NCI-H187 (cell line): Measurements from ENCODE around the gene PPP1R16B.
"Not testable (repeated sequence)": the region's sequence is repeated elsewhere in the genome, so short reads cannot be mapped to it uniquely, and the experiment has no call there.

Source experiments
- DNase-seq, 2 experiments: peaks; one replicate each; lab custom pipeline; 2025; lab: John Stamatoyannopoulos, UW

Gene PPP1R16B

GRCh38 chr20:38791940-38792339 lies 13.6 kb upstream of the PPP1R16B start:
- DNase-seq: no peak

- not testable (repeated sequence) for DNase-seq
Measured at GRCh38 chr20:38794057-38794456, 11.4 kb upstream of the PPP1R16B start.

GRCh38 chr20:38798266-38798665 lies 7.2 kb upstream of the PPP1R16B start:
- no peak for DNase-seq

- DNase-seq: no peak
Measured at GRCh38 chr20:38799203-38799602, 6.3 kb upstream of the PPP1R16B start.

GRCh38 chr20:38800882-38801281 lies 4.6 kb upstream of the PPP1R16B start:
- no peak for DNase-seq

GRCh38 chr20:38804221-38804620 lies 1.3 kb upstream of the PPP1R16B start:
- no peak for DNase-seq

- no peak for DNase-seq
Measured at GRCh38 chr20:38804682-38805501, 605 bp upstream of the PPP1R16B start.

- DNase-seq: no peak
Measured at GRCh38 chr20:38805958-38806854, 709 bp downstream of the PPP1R16B start.

- DNase-seq: peak in 1 of 2 experiments; percentile 60
Measured at GRCh38 chr20:38806855-38807655, 1.6 kb downstream of the PPP1R16B start.

GRCh38 chr20:38809942-38810341 lies 4.4 kb downstream of the PPP1R16B start:
- no peak for DNase-seq

GRCh38 chr20:38810926-38811630 lies 5.6 kb downstream of the PPP1R16B start:
- no peak for DNase-seq

- no peak for DNase-seq
Measured at GRCh38 chr20:38811769-38812168, 6.3 kb downstream of the PPP1R16B start.

GRCh38 chr20:38812182-38812581 lies 6.7 kb downstream of the PPP1R16B start:
- no peak for DNase-seq

GRCh38 chr20:38812709-38813573 lies 7.4 kb downstream of the PPP1R16B start:
- DNase-seq: no peak

GRCh38 chr20:38813574-38813962 lies 8.1 kb downstream of the PPP1R16B start:
- not testable (repeated sequence) for DNase-seq

GRCh38 chr20:38815446-38815845 lies 9.9 kb downstream of the PPP1R16B start:
- no peak for DNase-seq

- no peak for DNase-seq
Measured at GRCh38 chr20:38818113-38819065, 12.9 kb downstream of the PPP1R16B start.

- DNase-seq: no peak
Measured at GRCh38 chr20:38825571-38825900, 20.0 kb downstream of the PPP1R16B start.

- peak; percentile 40 to 58 for DNase-seq
Measured at GRCh38 chr20:38825901-38826625, 20.6 kb downstream of the PPP1R16B start.
